ENCODE results near the gene THSD8. TPM values are rescaled to one million over a fixed set of nuclear protein-coding genes. Genes with fewer than 3 reads are reported as not detected.

Gene THSD8
- total and polyA plus RNA-seq, 11 donors: 0.35 to 6.8 (median 2.2) TPM; not detected in 2

GRCh38 chr19:12821761-12822160, 19.9 kb downstream of the THSD8 start:
- Histone ChIP-seq H3K27me3 (peaks cover 5 to 33% (median 24%) of the 10 kb centered on the region in 9 donors), H3K27ac (no peak overlapping the region), H3K36me3 (no peaks in the 10 kb centered on the region), H3K9me3 (peaks cover 0 to 5% (median 0%) of the 10 kb centered on the region in 12 donors), H3K4me3 (no peak overlapping the region), H3K4me1 (peaks cover 0 to 6% (median 0%) of the 10 kb centered on the region in 12 donors)
- intact Hi-C loops (cut with DNase I): no loop called here
- 83 to 90% (median 89%) methylated on average over 2 of the region's 2 CpGs for WGBS, 4 donors
- TF ChIP-seq POLR2A (IDR thresholded peaks at IDR 0.05) (no peak), CTCF (IDR thresholded peaks at IDR 0.05) (no peak)
- DNase-seq (no peak), ATAC-seq (no peak)

DNA sequence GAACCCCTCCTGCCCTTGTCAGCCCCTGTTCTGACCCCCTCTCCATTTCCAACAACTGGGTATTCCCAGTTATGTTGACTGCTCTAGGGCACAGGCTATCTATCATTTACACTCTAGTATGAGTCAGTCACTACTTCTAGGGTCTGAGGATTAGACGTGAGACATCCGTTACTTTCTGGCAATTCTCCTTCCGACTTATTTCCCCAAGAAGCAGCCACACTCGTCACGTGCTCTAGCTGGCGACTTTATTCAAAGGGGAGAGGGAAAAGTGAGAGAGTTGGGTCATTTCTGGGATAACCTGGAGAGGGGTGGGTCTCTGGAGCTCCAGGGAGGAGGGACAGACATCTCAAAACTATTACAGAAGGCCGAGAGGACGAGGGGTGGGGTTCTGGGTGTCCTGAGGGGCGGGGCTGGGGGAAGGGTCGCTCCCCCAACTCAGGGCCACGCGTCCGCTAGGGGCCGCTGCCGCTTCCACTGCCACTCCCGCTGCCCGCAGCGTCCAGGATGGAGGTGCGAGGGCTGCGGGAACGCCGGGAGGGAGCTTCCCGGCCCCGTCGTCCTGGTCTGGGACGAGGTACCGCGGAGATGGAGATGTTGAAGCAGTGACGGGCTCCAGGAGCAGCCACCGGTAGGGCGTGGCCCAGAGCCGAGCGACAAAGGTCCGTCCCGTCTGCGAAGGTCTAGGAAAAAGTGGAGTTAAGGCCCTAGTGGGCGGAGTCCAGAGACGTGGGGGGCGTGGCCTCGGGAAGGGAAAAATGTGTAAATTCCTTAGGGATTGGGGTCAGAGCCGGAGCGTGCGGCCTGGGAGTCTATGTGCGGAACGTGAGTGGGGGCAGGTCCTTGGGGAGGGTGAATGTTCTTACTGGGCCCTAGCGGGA, 23.6 kb downstream of the THSD8 start:
- Histone ChIP-seq H3K4me1 (peaks cover 0 to 11% (median 0%) of the 10 kb centered on the region in 12 donors), H3K27me3 (peaks cover 18 to 70% (median 57%) of the 10 kb centered on the region in 9 donors), H3K4me3 (no peak overlapping the region), H3K36me3 (no peaks in the 10 kb centered on the region), H3K27ac (no peak overlapping the region), H3K9me3 (peaks cover 0 to 5% (median 0%) of the 10 kb centered on the region in 12 donors)
- DNase-seq (no peak), ATAC-seq (no peak)
- TF ChIP-seq CTCF (IDR thresholded peaks at IDR 0.05) (peak in 5 of 12 donors; percentile 6 to 39 (median 29)), POLR2A (IDR thresholded peaks at IDR 0.05) (no peak)
- WGBS, 4 donors: 4 to 7% (median 6%) methylated on average over 46 of the region's 46 CpGs
- intact Hi-C loops (cut with DNase I): no loop called here

DNA sequence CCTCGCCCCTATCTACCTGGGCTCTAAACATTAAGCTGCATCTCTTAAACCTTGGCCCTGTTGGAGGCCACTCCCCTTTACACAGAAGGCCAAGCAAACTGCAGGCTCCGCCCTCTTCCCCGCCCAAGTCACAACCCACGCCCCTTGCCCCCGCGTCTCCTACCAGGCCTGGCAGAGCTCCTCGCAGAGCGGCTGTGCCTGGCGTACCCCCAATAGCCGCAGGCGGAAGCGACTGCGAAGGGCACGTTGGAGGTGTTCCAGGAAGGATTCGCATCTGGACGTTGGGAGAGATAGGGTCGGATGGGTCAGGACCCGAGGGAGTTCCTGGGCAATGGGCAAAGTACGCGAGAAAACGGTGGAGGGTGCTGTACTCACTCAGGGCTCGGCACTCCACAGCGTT, 26.6 kb downstream of the THSD8 start:
- Histone ChIP-seq H3K36me3 (no peaks in the 10 kb centered on the region), H3K27me3 (peaks cover 33 to 97% (median 80%) of the 10 kb centered on the region in 9 donors), H3K4me3 (no peak overlapping the region), H3K4me1 (peaks cover 0 to 23% (median 4%) of the 10 kb centered on the region in 12 donors), H3K27ac (no peak overlapping the region), H3K9me3 (no peaks in the 10 kb centered on the region)
- ATAC-seq (no peak), DNase-seq (no peak)
- TF ChIP-seq POLR2A (IDR thresholded peaks at IDR 0.05): no peak
- TF ChIP-seq CTCF (IDR thresholded peaks at IDR 0.05): no peak
- intact Hi-C loops (cut with DNase I): no loop called here
- WGBS, 4 donors: 5 to 19% (median 6%) methylated on average over 3 to 23 of the region's 23 CpGs

- H3K4me1 ChIP-seq: peaks cover 0 to 32% (median 10%) of the 10 kb centered on the region in 12 donors
- ATAC-seq (no peak), DNase-seq (no peak)
- no peaks in the 10 kb centered on the region for H3K36me3 ChIP-seq
- intact Hi-C loops (cut with DNase I): no loop called here
- H3K27ac ChIP-seq: no peak overlapping the region
- H3K9me3 ChIP-seq: no peaks in the 10 kb centered on the region
- WGBS, 4 donors: 0 to 8% (median 2%) methylated on average over 2 to 5 of the region's 5 CpGs
- no peak for TF ChIP-seq CTCF (IDR thresholded peaks at IDR 0.05)
- no peak for TF ChIP-seq POLR2A (IDR thresholded peaks at IDR 0.05)
- H3K27me3 ChIP-seq: peaks cover 50 to 97% (median 86%) of the 10 kb centered on the region in 9 donors
- peak overlapping the region in 7 of 12 donors; percentile 39 to 55 (median 51) for H3K4me3 ChIP-seq
Measured at GRCh38 chr19:12833418-12833737, 31.5 kb downstream of the THSD8 start.
